CD4-positive, alpha-beta T cell treated with Interleukin-12 subunit alpha and Interleukin-12 subunit beta, for 1 hour (primary cell): Measurements from ENCODE around the gene PAX6.

Experiments
- DNase-seq: peaks from one replicate; pipeline ENCODE4 v3.0.0-alpha.2; 2020

The PAX6 gene

GRCh38 chr11:31822175-31822926, 11.2 kb upstream of the PAX6 start:
- no peak for DNase-seq

DNA sequence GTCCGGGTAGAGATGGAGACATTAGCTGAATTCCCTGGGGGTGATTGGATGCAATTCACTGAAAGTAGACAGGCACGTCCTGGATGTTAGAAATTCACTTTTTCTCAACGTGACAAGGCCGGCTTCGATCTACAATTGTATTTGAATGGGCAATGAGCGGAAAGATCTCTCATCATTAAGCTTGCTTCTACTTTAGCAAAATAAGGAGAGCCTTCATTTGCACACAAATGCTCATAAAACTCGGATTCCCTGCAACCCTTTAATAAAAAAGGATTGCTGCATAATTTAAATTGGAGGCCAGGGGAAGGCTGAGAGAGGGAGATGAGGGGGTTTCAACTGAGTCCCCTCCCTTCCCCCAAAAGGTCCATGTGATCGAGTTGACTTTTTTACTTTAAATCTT, 10.6 kb upstream of the PAX6 start:
- DNase-seq = no peak

GRCh38 chr11:31821235-31821764, 10.2 kb upstream of the PAX6 start:
- DNase-seq = no peak

DNA sequence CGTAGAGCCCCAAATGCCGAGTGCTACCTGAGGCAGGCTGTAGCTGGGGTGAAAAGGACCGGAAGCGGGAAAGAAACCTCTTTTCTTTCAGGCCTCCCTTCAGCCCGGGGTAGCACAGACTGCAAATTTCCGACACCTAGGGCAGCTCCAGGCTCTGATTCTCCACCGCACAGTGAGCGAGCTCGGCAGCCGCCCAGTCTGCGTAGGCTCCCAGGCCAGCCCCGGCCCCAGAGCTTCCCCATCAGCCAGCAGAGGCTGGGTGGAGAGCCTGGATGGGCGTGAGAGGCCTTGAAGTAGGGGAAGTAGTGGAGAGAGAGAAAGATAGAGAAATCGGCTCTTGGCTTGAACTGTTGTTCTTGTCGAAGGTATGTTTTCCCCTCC, 9.3 kb upstream of the PAX6 start:
- DNase-seq = no peak

DNA sequence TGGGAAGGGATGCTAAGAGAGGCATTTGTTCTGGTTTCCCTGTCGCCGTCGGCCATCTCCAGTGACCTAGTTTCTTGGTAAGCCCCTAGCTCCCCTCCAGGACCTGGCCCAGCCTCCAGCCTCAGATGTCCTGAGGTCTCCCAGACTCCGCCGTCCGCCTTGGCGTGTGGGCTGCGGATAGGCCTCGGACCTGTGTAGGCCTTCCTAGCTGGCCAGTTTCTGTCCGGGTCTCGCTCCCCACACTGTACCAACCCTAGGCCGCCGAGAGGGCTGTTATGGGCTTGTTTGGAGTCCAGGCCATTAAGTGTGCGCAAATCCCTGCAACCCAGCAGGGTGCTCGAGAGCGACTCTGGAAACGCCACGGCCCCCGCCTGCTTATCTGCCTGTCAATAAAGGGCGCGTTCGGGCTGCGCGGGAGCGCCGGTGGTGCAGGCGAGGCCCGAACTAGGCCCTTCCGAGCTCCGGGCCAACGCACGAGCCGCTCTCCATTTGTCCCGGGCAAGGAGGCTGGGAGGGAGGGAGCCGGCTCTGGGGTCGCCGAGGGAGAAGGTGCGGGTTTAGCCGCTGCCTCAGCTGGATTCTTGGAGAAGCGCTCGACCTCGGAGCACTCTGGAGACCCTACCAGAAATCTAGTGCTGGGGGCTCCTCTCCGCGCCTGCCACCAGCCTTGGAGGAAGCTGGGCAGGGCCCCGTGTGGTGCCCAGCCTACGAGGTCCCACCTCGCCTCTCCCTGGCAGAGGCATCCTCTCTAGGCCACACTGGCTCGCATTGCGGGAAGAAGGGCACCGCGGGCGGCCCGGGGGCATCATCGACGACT, 8.7 kb upstream of the PAX6 start:
- DNase-seq = no peak

- no peak for DNase-seq
Measured at GRCh38 chr11:31818874-31819331, 7.8 kb upstream of the PAX6 start.

DNA sequence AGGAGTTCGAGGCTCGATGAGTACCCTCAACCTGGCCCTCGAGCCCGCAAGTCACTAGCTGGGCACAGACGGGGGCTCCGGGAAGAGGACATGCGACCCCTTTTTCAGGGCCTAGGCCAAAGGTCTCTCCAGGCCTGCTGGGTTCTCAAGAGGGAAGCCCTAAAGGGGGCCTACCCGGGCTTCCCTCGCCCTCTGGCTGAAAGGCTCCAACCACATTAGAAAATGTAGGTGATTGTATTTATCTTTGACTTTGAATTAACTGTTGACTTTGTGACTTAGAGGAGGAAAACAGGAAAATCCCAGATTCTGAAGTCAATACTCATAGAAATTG, 7.3 kb upstream of the PAX6 start:
- DNase-seq = no peak

GRCh38 chr11:31817621-31818424, 6.7 kb upstream of the PAX6 start:
- DNase-seq = no peak

- no peak for DNase-seq
Measured at GRCh38 chr11:31817054-31817620, 6.0 kb upstream of the PAX6 start.

DNA sequence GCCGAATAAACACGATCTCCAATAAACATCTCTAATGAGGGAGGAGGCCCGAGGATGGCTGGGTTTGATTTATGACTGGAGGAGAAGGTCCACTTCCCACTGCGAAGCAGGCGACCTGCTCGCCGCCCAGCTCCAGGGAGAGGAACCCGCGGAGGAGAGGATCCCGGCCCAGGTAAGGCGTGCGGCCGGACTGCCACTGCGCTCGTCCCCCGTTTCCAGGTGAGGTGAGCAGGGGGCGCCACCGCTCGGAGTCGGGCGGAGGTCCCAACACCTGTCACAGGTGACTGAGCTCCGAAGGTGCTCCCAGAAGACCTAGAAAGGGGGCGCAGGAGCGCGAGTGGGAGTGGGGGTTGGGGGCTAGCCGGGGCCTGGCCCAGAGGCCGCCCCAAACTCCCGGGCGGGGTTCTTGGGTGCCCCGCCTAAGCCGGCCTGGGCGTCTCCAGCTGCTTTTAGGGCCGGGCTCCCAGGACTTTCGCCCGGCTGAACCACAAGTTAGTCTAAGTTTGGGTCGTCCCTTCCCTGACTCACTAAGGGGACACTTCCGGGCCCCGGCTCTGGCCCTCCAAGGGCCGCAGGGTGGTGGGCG, 5.4 kb upstream of the PAX6 start:
- no peak for DNase-seq

DNA sequence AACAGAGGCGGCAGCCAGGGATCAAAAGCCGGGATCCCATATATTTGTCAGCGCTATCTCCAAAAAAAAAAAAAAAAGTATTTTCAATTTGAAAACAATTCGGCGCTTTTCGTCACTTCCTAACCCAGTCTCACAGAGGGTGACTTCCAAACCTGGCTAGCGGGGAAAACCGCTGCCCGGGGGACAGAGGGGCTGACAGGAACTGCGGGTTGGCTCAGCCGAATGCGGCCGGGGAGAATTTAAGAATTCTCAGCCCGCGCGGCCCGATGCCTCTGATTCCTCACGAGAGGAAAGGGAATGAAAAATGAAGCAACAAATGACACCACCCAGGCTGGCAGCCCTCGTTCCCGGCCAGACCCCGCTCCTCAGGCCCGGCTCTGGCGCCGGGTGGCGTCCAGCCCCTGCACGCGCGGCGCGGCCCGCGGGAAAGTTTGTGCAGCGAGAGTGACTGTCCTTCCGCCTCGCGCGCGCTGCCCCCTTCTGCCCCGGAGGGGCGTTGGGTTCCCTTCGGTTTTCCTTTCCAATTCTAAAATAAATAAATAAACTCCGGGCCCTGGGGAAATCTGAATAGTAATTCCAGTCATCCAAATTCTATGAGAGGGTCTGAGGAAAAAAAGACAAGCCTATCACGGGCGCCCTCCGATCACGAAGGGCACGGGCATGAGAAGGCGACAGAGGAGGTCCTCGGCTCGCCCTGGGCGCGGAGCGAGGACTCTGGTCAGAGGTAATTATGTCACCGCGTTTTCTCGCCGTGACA, 4.8 kb upstream of the PAX6 start:
- no peak for DNase-seq

GRCh38 chr11:31814176-31814868, 3.2 kb upstream of the PAX6 start:
- DNase-seq = no peak

GRCh38 chr11:31813391-31814175, 2.5 kb upstream of the PAX6 start:
- no peak for DNase-seq

GRCh38 chr11:31812383-31813381, 1.6 kb upstream of the PAX6 start:
- no peak for DNase-seq

DNA sequence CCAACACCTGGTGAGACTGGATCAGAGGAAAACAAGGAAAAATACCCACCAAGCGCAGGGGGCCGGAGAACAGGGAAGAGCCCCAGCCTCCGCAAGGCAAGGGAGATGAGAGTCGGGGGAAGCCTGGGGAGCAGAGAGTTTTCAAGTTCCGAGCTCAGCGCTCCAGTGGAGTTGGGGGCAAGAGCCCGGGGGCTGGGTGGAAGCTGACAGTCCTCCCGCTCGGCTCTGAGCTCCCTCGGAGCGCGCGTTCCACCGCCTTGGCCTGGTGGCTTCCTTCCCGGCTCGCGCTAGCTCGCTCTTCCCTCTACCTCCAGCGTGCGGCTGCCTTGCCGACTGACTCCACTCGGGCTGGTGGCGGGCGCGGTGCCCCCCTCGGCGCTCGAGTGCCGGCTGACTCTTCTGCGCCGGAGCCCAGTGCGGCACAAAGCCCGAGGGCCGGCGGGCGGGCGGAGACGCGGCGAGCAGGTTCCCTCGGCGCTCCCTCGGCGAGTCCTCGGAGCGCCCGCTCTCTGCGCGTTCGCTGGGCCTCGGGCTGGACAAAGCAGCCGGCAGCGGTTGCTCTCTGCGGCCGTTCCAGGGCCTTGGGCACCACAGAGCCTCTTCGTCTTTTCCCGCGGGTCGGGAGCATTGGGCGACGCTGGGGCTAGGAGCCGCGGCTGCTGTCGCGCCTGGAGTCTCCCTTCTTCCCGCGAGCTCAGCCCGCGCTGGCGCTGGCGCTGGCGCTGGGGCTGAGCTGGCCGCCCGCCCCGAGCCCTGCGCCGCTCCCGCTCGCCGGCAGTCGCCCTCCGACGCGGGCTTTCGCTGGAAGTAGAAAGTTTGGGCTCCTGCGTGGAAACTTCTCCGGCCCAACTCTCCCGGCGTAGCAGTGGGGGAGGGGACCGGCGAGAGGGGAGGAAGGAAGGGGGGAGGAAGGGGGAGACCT, 1.0 kb downstream of the PAX6 start:
- DNase-seq = no peak

GRCh38 chr11:31809541-31809856, 1.6 kb downstream of the PAX6 start:
- DNase-seq = no peak

DNA sequence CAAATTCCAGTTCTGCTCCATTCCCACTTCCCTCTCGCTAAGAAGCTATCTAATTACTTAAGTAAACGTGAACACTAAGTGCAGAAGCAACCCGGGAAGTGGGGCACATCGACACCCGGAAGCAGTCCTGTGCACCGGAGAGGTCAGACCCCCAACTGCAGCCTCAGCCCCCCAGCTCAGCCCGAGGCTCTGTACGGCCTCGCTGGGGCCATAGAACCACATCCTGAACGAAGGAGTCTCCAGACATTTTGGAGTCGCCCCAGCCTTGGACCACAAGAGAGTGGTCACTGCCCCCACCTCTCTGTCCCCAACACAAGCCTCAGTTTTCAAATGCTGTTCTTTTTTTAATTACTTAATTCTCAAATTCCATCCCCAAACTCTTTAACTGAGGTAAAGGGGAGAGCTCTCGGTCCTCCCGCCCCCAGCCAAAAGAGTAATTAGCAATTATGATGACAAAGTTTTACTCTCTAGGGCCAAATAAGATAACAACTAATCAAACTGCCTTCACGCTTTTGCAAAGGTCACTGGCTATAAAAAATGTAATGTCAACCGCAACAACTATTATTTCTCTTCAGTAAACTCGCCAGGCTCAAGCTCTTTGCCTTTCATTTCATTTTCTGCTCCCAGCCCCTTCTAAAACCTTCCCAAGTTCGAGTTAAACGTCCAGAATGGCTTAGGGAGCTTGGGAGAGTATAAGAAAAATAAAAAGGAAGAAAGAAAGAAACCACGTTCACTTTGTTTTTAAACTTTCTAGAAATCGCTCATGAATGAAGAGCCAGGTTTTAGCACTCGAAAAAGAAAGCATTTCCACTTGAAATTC, 2.2 kb downstream of the PAX6 start:
- DNase-seq = no peak
